CD4-positive, alpha-beta T cell treated with Interleukin-15 for 1 hour (primary cell): ENCODE results near the gene C10orf90.

Experiments
- DNase-seq: peaks from one replicate; pipeline ENCODE4 v3.0.0-alpha.2; 2020

The C10orf90 gene

GRCh38 chr10:126670056-126670894 is at the start of gene C10orf90:
TSS of gene C10orf90 (minus strand) at chr10:126670693. CDS start at chr10:126670480, 213 bp downstream.
- DNase-seq = no peak

- no peak for DNase-seq
These were observed 45.9 kb upstream of the C10orf90 start for GRCh38 chr10:126716366-126716765.

DNA sequence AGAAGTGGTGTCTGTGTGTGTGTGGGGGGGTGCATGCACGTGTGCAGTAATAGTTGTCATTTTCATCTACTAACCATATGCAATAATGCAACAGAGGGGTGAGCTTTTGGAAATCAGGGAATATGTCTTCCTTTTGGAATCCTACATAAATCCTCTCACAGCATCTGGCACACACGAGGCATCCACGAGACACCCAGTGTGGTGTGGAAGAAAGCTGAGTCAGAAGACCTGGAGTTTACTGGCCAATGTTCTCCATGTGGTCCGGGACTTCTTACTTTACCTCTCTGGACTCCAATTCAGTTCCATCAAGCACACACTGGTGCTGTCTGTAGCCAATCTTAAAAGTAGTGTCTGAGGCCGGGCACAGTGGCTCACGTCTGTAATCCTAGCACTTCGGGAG is 43.1 kb upstream of the C10orf90 start:
- no peak for DNase-seq

GRCh38 chr10:126712681-126713080 is 42.2 kb upstream of the C10orf90 start:
- no peak for DNase-seq

GRCh38 chr10:126705951-126706565 is 35.6 kb upstream of the C10orf90 start:
- DNase-seq = no peak

- no peak for DNase-seq
These were observed 34.6 kb upstream of the C10orf90 start for GRCh38 chr10:126705131-126705530.

DNA sequence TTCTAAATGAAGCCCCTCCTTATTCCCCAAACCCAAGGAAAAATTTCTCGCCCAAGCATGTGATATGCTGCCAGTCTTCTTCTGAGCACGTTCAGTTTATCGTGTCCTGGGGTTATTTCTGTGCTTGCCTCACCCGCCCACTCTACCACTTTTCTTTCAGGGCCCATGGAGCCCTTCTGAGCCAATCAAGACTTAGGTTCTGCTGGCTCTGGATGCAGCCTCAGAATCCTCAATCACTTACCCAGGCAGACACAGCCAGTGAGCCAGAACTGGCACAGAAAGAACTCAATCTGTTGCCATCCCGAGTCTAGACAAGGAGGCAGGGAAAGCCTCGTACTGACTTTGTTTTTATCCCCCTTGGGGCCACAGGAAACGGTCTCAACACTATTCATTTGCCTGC is 34.2 kb upstream of the C10orf90 start:
- no peak for DNase-seq

- no peak for DNase-seq
These were observed 31.7 kb upstream of the C10orf90 start for GRCh38 chr10:126702181-126702580.

DNA sequence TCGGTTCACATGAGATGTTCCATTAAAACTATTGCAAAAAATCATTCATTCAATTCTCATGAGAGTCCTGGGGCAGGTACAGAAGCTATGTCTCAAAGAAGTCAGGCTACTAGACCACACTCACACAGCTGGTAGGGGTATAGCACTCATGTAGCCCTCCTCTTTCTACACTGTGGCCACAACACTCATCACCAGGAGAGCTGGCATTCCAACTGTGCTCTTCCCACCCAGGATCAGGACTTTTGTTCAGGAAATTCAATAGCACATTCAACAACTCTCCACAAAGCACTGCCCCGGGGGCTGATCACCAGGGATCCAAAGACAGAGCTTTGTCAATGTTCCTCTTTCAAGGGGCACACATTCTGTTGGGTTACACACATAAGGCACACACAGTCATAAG is 31.0 kb upstream of the C10orf90 start:
- DNase-seq = no peak

- DNase-seq = no peak
These were observed 26.2 kb upstream of the C10orf90 start for GRCh38 chr10:126696684-126697083.

DNA sequence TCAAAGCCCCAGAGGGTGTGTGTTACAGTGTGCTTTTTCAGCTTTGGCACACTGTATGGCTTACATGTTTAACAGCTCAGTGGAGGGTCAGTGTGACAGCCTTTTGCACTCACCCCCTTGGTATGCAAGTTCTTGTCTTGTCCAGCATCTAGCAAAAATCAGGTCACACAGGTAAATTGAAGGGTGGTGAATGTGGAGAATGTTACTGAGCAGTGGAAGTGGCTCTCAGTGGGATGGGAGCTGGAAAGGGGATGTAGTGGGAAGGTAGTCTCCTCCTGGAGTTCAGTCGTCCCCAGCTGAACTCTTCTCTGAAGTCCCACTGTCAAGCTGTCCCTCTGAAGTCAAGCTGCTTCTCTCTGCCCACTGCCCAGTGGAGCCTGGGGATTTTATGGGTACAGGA is 21.0 kb upstream of the C10orf90 start:
- no peak for DNase-seq

DNA sequence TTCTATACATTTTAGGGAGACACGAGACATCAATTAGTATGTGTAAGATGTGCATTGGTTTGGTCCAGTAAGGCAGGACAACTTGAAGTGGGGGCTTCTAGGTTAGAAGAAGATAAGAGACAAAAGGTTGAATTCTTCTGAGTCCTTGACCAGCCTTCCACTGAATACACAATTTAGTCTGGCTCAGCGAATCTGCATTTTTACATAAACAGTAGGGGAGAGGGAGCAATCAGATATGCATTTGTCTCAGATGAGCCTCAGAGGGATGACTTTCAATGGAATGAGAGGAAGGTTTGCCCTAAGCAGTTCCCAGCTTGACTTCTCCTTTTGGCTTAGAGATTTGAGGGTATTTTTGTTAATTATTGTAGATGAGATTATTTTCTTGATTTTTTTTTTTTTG is 20.0 kb upstream of the C10orf90 start:
- no peak for DNase-seq

GRCh38 chr10:126689461-126689994 is 19.0 kb upstream of the C10orf90 start:
- no peak for DNase-seq

DNA sequence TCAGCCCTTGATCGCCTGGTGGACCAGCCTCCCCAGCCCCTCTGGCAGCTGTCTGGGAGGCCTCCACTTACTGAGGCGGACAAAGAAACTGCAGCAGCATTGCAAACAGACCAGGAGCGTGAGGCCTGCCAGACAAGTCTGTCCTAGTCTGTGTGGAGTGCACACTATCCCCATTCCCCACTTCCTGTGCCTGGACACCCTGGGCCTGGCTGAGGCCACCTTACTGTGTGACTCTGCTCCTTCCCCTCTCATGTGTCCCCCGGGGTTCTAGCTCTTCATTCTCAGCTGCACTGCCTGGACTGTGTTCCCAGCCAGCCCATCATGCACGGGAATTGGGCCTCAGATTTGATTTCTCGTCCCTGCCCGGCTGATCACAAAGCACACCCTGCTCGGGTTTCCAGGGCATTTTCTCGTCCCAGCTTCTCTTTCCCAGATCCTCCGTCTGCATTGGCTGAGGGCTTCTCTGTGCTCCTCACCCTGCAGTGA is 16.7 kb upstream of the C10orf90 start:
- no peak for DNase-seq

DNA sequence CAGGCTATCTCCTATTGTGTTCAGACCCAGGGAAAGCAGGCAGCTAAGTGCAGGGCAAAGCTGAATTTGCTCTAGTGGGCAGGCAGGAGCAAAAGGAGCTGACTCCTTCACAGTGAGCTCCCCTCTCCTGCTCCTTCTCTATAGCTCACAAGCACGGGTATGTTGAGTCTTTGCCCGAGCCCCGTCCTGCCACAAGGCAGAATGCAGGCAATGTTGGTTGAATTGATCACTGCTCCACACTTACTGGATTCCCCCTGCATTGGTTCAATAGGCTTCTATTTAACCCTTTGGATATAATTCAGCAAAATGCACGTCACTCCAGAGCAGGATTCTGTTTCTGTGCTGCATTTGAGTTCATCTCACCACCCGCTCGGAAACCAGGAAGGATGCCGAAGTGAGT is 16.2 kb upstream of the C10orf90 start:
- DNase-seq = no peak

- no peak for DNase-seq
These were observed 15.8 kb upstream of the C10orf90 start for GRCh38 chr10:126686268-126686667.

DNA sequence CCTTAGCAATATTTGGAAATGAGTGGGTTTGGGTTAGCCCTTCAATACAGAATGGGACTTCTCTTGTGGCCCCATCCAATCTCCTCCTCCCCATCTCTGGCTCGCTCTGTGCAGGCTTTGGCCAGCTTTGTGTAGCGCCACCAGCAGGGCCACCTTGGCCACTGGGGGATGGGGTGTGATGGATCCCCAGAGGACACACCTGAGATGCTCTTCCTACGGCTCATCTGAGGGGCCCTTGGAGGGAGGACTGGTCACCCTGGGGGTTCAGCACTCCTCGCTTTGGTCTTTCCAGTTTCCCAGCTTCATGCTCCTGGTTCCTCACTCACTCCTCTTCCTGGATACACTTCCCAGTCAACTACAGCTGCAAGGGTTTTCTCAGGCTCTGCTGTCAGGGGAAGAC is 15.3 kb upstream of the C10orf90 start:
- no peak for DNase-seq

DNA sequence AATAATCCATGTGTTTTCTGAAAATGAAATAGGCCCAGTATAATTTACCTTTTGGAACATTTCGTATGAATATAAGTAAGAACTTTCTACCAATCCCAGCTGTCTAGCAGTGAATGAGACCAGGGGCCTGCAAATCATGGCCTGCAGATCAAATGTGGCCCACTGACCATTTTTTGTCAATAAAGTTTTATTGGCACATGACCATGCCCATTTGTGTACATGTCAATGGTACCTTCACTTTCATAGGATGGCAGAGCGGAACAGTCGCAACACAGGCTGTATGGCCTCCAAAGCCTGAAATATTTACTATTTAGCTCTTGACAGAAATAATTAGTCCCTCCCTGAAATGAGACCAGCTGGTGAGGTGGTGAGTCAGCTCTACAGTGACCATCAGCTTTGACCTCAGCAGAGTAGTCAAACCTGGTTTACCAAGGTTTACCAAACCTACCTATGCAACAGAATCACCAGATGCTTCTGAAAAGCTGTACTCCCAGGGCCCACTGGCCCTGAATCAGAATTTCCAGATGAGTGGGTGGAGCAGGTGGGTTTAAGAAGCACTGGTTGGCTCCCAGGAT is 13.8 kb upstream of the C10orf90 start:
- no peak for DNase-seq

- no peak for DNase-seq
These were observed 13.0 kb upstream of the C10orf90 start for GRCh38 chr10:126683466-126683865.

- DNase-seq = no peak
These were observed 5.4 kb upstream of the C10orf90 start for GRCh38 chr10:126675656-126676438.

GRCh38 chr10:126674741-126675515 is 4.4 kb upstream of the C10orf90 start:
- DNase-seq = no peak

- DNase-seq = no peak
These were observed 3.1 kb upstream of the C10orf90 start for GRCh38 chr10:126673565-126673964.
